DOHH2 (cell line): Measurements from ENCODE around the gene SYT10.

Source experiments
- EZH2phosphoT487 ChIP-seq: fragments of 200-600 bp; sonication (generic); IDR thresholded peaks from 2 replicates; pipeline ENCODE4 v1.6.1; 2017; ENCODE audit warnings: borderline replicate concordance, mild to moderate bottlenecking, antibody characterized with exemption, low read length, moderate library complexity, mixed read lengths
- TF ChIP-seq, protein P1 (sequence below): fragments of 200-600 bp; sonication (generic); IDR thresholded peaks from one replicate; pipeline ENCODE4 v1.5.1; 2014; ENCODE audit warnings: antibody characterized with exemption, mild to moderate bottlenecking, low read depth, low read length; ENCODE audit not compliant: poor library complexity, severe bottlenecking

DNA sequence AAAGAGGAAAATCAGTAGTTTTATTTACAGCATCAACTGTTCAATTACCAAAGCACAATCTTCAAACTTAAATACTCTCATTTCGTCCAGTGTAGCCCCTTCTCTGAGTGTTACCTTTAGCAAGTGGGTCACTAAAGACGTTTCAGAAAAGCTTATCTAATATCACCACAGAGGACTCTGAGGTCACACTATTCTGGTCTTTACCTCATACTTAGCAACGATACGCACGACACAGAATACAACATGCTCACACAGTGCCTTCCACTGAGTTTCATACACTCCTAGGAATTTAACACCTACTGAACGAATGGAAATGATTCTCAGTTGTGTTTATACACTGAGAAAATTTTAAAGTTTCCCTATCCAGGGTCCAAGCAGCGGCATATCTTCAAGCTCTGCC lies 2.0 kb downstream of the SYT10 start:
- no peak for TF ChIP-seq EZH2phosphoT487
- TF ChIP-seq, protein P1, sequence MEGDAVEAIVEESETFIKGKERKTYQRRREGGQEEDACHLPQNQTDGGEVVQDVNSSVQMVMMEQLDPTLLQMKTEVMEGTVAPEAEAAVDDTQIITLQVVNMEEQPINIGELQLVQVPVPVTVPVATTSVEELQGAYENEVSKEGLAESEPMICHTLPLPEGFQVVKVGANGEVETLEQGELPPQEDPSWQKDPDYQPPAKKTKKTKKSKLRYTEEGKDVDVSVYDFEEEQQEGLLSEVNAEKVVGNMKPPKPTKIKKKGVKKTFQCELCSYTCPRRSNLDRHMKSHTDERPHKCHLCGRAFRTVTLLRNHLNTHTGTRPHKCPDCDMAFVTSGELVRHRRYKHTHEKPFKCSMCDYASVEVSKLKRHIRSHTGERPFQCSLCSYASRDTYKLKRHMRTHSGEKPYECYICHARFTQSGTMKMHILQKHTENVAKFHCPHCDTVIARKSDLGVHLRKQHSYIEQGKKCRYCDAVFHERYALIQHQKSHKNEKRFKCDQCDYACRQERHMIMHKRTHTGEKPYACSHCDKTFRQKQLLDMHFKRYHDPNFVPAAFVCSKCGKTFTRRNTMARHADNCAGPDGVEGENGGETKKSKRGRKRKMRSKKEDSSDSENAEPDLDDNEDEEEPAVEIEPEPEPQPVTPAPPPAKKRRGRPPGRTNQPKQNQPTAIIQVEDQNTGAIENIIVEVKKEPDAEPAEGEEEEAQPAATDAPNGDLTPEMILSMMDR, result no peak
